K562 (cell line): ENCODE results near the gene STK11.

ENCODE experiments used
- BHLHE40 ChIP-seq: IDR thresholded peaks from 2 replicates; pipeline ENCODE4 v1.6.1; 2011; ENCODE audit warnings: low read length, improper control_type of control experiment
- CBX5 ChIP-seq: IDR thresholded peaks from 2 replicates; pipeline ENCODE4 v1.6.1; 2014; ENCODE audit warnings: low read depth, borderline replicate concordance
- ELF2 ChIP-seq: fragments of 250-450 bp; sonication (Bioruptor Pico); IDR thresholded peaks from 2 replicates; pipeline ENCODE4 v1.5.0; 2021; ENCODE audit warnings: mild to moderate bottlenecking
- HNRNPUL1 ChIP-seq: fragments of 200-400 bp; formaldehyde crosslinking; IDR thresholded peaks from 2 replicates; pipeline ENCODE4 v1.6.1; 2017; ENCODE audit warnings: low read length
- NFATC3 ChIP-seq: fragments of 450-650 bp; IDR thresholded peaks from 2 replicates; pipeline ENCODE4 v1.6.1; 2017; ENCODE audit warnings: mild to moderate bottlenecking
- RBM22 ChIP-seq: fragments of 200-400 bp; formaldehyde crosslinking; IDR thresholded peaks from 2 replicates; pipeline ENCODE4 v1.6.1; 2018; ENCODE audit warnings: low read length, low read depth; ENCODE audit not compliant: poor library complexity, severe bottlenecking
- ZNF217 ChIP-seq: sonication (generic); formaldehyde crosslinking; IDR thresholded peaks from 2 replicates; pipeline ENCODE4 v1.8.0; 2022; ENCODE audit warnings: mild to moderate bottlenecking, missing genetic modification reagents
- TF ChIP-seq, protein P1 (sequence below), 3 experiments: IDR thresholded peaks in 2 of 3; conservative IDR thresholded peaks in 1 of 3; 2 replicates each; pipeline ENCODE4 v1.5.1; 2011 to 2012; ENCODE audit warnings: low read length in 3 of 3, mild to moderate bottlenecking in 3 of 3, control low read depth in 2 of 3, improper control_type of control experiment in 1 of 3, inconsistent platforms in 1 of 3, low read depth in 1 of 3, mixed read lengths in 1 of 3, moderate library complexity in 1 of 3; ENCODE audit not compliant: insufficient read depth in 2 of 3
- TF ChIP-seq, protein P2 (sequence below): fragments of 250-450 bp; sonication (Bioruptor Pico); IDR thresholded peaks from 2 replicates; pipeline ENCODE4 v1.8.0; 2021; ENCODE audit warnings: borderline replicate concordance, mild to moderate bottlenecking, moderate library complexity; ENCODE audit not compliant: poor library complexity, severe bottlenecking

GRCh38 chr19:1221904-1222255, 16.3 kb downstream of the STK11 start:
- TF ChIP-seq, protein P1, sequence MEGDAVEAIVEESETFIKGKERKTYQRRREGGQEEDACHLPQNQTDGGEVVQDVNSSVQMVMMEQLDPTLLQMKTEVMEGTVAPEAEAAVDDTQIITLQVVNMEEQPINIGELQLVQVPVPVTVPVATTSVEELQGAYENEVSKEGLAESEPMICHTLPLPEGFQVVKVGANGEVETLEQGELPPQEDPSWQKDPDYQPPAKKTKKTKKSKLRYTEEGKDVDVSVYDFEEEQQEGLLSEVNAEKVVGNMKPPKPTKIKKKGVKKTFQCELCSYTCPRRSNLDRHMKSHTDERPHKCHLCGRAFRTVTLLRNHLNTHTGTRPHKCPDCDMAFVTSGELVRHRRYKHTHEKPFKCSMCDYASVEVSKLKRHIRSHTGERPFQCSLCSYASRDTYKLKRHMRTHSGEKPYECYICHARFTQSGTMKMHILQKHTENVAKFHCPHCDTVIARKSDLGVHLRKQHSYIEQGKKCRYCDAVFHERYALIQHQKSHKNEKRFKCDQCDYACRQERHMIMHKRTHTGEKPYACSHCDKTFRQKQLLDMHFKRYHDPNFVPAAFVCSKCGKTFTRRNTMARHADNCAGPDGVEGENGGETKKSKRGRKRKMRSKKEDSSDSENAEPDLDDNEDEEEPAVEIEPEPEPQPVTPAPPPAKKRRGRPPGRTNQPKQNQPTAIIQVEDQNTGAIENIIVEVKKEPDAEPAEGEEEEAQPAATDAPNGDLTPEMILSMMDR (IDR thresholded peaks at IDR 0.05 in 2 of 3, conservative IDR thresholded peaks at IDR 0.05 in 1 of 3; ENCODE audit: insufficient read depth in 2 of 3, low read depth in 1 of 3, low read length in 3 of 3) = no peak
- TF ChIP-seq ELF2 (CRISPR knock-in tag) (no peak), NFATC3 (no peak), RBM22 (no peak), ZNF217 (CRISPR knock-in tag) (no peak), HNRNPUL1 (no peak), BHLHE40 (no peak), CBX5 (no peak)
- TF ChIP-seq, protein P2, sequence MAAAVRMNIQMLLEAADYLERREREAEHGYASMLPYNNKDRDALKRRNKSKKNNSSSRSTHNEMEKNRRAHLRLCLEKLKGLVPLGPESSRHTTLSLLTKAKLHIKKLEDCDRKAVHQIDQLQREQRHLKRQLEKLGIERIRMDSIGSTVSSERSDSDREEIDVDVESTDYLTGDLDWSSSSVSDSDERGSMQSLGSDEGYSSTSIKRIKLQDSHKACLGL (CRISPR knock-in tag) = no peak
